Stimulated activated CD8-positive, alpha-beta memory T cell treated with anti-CD3 and anti-CD28 coated beads, Interleukin-12 subunit alpha, Interleukin-12 subunit beta, amount 100 ng/mL, for 24 hours (primary cell): Measurements from ENCODE around the gene SCYL1.
A peak's percentile ranks its signal among the peaks of the same experiment; 100 is the strongest.

Experiments
- DNase-seq: peaks from one replicate; pipeline ENCODE4 v3.0.0-alpha.2; 2020; ENCODE audit errors: extremely low read depth

Gene SCYL1

GRCh38 chr11:65536412-65537295 lies 11.8 kb downstream of the SCYL1 start:
- DNase-seq: no peak

GRCh38 chr11:65537296-65537597 lies 12.4 kb downstream of the SCYL1 start:
- no peak for DNase-seq

GRCh38 chr11:65537620-65538231 lies 12.8 kb downstream of the SCYL1 start:
- DNase-seq: no peak

GRCh38 chr11:65538232-65538914 lies 13.5 kb downstream of the SCYL1 start:
- DNase-seq: no peak

GRCh38 chr11:65538915-65539743 lies 14.2 kb downstream of the SCYL1 start:
- no peak for DNase-seq

- no peak for DNase-seq
Measured at GRCh38 chr11:65539744-65540289, 14.9 kb downstream of the SCYL1 start.

GRCh38 chr11:65540290-65541092 lies 15.6 kb downstream of the SCYL1 start:
- peak; percentile 73 for DNase-seq

GRCh38 chr11:65541093-65541982 lies 16.5 kb downstream of the SCYL1 start:
- DNase-seq: no peak

GRCh38 chr11:65542738-65543390 lies 18.0 kb downstream of the SCYL1 start:
- DNase-seq: no peak

- DNase-seq: no peak
Measured at GRCh38 chr11:65545853-65546216, 21.0 kb downstream of the SCYL1 start.

- peak; percentile 94 for DNase-seq
Measured at GRCh38 chr11:65546217-65546958, 21.5 kb downstream of the SCYL1 start.

GRCh38 chr11:65547446-65548125 lies 22.7 kb downstream of the SCYL1 start:
- no peak for DNase-seq

GRCh38 chr11:65548395-65548794 lies 23.5 kb downstream of the SCYL1 start:
- DNase-seq: no peak

- DNase-seq: no peak
Measured at GRCh38 chr11:65549096-65549495, 24.2 kb downstream of the SCYL1 start.

GRCh38 chr11:65551572-65552387 lies 26.9 kb downstream of the SCYL1 start:
- no peak for DNase-seq

- no peak for DNase-seq
Measured at GRCh38 chr11:65552388-65552951, 27.6 kb downstream of the SCYL1 start.
